ENCODE data around the gene RHBDD2. TPM values are rescaled to one million over a fixed set of nuclear protein-coding genes. Genes with fewer than 3 reads are reported as not detected.

RHBDD2 gene
- total RNA-seq, 1 experiment from 2014 or later, result 79.3 TPM

DNA sequence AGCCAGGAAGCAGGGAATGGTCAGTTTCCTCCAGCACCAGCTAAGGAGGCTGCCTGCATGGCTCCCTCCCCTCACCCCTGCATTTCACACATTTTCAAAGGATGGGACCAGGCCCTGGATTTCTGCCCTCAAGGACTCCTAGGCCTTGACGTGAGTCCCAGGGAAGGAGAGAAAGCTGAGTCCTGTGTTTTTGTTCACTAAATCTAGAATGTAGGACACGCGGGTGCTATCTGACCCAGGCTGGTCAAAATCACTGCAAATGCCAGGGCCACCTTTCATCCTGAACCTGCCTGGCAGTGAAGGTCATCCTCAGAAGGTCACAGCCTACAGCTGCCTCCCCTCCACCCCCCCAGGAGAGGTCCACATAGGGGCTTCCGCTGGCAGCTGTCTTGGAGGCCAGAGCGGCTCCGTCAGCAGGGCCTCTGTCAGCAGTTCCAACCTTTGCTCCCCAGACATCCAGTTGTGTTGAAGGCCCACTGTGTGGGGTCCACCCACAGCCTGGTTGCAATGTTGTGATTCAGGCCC lies 18.0 kb downstream of the RHBDD2 start:
- POLR2A ChIA-PET, result interaction anchor here (0.6 kb wide), 1 partner anchor 21 kb away, joined by 10 read pairs; no protein-coding TSS in a partner anchor
- H3K4me1 ChIP-seq (ENCODE audit: control insufficient read depth, insufficient read depth, low read length), result no peaks in the 10 kb centered on the region
- intact Hi-C loops (cut with micrococcal nuclease; ENCODE audit: unreplicated experiment), result no loop called here
- H3K27ac ChIP-seq (ENCODE audit: low read length), result no peak overlapping the region
- no peaks in the 10 kb centered on the region for H3K9me3 ChIP-seq (ENCODE audit: control insufficient read depth, insufficient read depth, low read depth, low read length)
- H3K36me3 ChIP-seq (ENCODE audit: control insufficient read depth, insufficient read depth, low read length), result no peaks in the 10 kb centered on the region
- in situ Hi-C loops (cut with HindIII; ENCODE audit: low pct_unique_long_range_greater_than_20kb, low sequenced_read_pairs), result no loop called here
- CTCF ChIA-PET, result no interaction called here
- BruUV-seq (replicated peaks), result no TSS peak
- no peaks in the 10 kb centered on the region for H3K27me3 ChIP-seq (ENCODE audit: control insufficient read depth, insufficient read depth, low read length)
- no peak for ATAC-seq
- DNase-seq (ENCODE audit: low read depth, low spot score), result no peak
- TF ChIP-seq, protein P1, sequence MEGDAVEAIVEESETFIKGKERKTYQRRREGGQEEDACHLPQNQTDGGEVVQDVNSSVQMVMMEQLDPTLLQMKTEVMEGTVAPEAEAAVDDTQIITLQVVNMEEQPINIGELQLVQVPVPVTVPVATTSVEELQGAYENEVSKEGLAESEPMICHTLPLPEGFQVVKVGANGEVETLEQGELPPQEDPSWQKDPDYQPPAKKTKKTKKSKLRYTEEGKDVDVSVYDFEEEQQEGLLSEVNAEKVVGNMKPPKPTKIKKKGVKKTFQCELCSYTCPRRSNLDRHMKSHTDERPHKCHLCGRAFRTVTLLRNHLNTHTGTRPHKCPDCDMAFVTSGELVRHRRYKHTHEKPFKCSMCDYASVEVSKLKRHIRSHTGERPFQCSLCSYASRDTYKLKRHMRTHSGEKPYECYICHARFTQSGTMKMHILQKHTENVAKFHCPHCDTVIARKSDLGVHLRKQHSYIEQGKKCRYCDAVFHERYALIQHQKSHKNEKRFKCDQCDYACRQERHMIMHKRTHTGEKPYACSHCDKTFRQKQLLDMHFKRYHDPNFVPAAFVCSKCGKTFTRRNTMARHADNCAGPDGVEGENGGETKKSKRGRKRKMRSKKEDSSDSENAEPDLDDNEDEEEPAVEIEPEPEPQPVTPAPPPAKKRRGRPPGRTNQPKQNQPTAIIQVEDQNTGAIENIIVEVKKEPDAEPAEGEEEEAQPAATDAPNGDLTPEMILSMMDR (IDR thresholded peaks at IDR 0.05), result no peak
- TF ChIP-seq REST (IDR thresholded peaks at IDR 0.05; ENCODE audit: insufficient read depth in 1 of 2, low read depth in 2 of 2, low read length in 1 of 2) (no peak), TCF7L2 (IDR thresholded peaks at IDR 0.05; ENCODE audit: low read depth, low read length) (no peak), SIN3A (IDR thresholded peaks at IDR 0.05; ENCODE audit: borderline replicate concordance, insufficient read depth, low read depth, low read length) (no peak), POLR2AphosphoS5 (IDR thresholded peaks at IDR 0.05; ENCODE audit: low read depth, low read length) (no peak)
- H3K4me3 ChIP-seq (ENCODE audit: low read depth in 2 of 2, low read length in 2 of 2), result no peak overlapping the region

- H3K27me3 ChIP-seq (ENCODE audit: control insufficient read depth, insufficient read depth, low read length), result no peaks in the 10 kb centered on the region
- TF ChIP-seq, protein P1 (IDR thresholded peaks at IDR 0.05), result no peak
- no peak for TF ChIP-seq SIN3A (IDR thresholded peaks at IDR 0.05; ENCODE audit: borderline replicate concordance, insufficient read depth, low read depth, low read length)
- TF ChIP-seq TCF7L2 (IDR thresholded peaks at IDR 0.05; ENCODE audit: low read depth, low read length), result no peak
- TF ChIP-seq REST (IDR thresholded peaks at IDR 0.05; ENCODE audit: insufficient read depth in 1 of 2, low read depth in 2 of 2, low read length in 1 of 2), result no peak
- TF ChIP-seq POLR2AphosphoS5 (IDR thresholded peaks at IDR 0.05; ENCODE audit: low read depth, low read length), result no peak
- in situ Hi-C loops (cut with HindIII; ENCODE audit: low pct_unique_long_range_greater_than_20kb, low sequenced_read_pairs), result no loop called here
- DNase-seq (ENCODE audit: low read depth, low spot score), result no peak
- CTCF ChIA-PET, result no interaction called here
- POLR2A ChIA-PET, result interaction anchor here (0.6 to 1.1 kb wide), 2 partner anchors 22 to 25 kb away, joined by 3 to 5 read pairs; partner anchors contain the start of gene RHBDD2
- no TSS peak for BruUV-seq (replicated peaks)
- no peak overlapping the region for H3K4me3 ChIP-seq (ENCODE audit: low read depth in 2 of 2, low read length in 2 of 2)
- intact Hi-C loops (cut with micrococcal nuclease; ENCODE audit: unreplicated experiment), result no loop called here
- H3K36me3 ChIP-seq (ENCODE audit: control insufficient read depth, insufficient read depth, low read length), result no peaks in the 10 kb centered on the region
- no peaks in the 10 kb centered on the region for H3K4me1 ChIP-seq (ENCODE audit: control insufficient read depth, insufficient read depth, low read length)
- no peak for ATAC-seq
- no peak overlapping the region for H3K27ac ChIP-seq (ENCODE audit: low read length)
- H3K9me3 ChIP-seq (ENCODE audit: control insufficient read depth, insufficient read depth, low read depth, low read length), result no peaks in the 10 kb centered on the region
Observed at GRCh38 chr7:75900617-75901315, 21.9 kb downstream of the RHBDD2 start.
